HG03280 (cell line): ENCODE data around the gene NKX3-2.
A peak's percentile ranks its signal among the peaks of the same experiment; 100 is the strongest.
"Not testable (repeated sequence)": the region's sequence is repeated elsewhere in the genome, so short reads cannot be mapped to it uniquely, and the experiment has no call there.

Experiments used
- ATAC-seq: cut with Tn5 transposase; IDR thresholded peaks from one replicate; pipeline ENCODE4 v1.9.1; 2021; ENCODE audit warnings: mild to moderate bottlenecking, moderate library complexity; ENCODE audit not compliant: unreplicated experiment

The NKX3-2 gene

DNA sequence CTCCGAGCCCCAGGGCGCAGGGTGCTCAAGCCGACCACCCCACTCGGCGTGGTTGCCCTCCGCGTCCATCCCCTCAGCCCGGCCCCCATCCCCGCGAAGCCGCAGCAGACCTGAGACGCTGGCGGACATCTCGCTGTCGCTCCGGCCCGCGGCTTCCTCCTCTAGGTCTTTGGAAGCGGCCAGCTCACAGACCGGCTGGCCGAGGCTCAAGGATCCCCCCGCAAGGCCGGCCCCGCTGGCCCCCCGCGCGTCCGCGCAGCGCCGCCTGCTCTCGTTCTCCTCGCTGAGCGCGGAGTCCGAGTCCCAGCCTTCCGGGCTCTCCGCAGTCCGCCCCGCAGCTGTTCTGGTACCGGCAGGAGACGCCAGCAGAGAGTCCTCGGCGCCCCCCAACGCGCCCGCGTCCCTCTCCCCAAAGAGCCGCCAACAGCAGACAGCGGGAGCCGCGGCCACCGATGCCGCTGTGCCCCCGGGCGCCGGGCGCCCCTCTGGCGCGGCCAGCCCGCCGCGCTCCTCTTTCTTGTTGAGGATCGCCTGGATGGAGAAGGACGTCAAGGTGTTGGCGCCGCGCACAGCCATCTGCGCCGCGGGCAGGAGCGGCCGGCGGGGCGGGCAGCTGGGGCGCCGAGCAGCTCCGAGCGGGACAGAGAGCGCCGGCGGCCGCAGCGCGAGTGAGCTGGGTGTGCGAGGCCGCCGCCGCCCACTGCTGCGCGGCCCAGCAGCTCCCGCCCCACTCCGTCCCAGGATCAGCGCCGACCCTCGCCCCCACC, at the start of gene NKX3-2:
TSS of gene NKX3-2 (minus strand) at position 670 of the 767 bp plus-strand sequence. CDS start at position 576, 94 bp downstream.
- no peak for ATAC-seq

DNA sequence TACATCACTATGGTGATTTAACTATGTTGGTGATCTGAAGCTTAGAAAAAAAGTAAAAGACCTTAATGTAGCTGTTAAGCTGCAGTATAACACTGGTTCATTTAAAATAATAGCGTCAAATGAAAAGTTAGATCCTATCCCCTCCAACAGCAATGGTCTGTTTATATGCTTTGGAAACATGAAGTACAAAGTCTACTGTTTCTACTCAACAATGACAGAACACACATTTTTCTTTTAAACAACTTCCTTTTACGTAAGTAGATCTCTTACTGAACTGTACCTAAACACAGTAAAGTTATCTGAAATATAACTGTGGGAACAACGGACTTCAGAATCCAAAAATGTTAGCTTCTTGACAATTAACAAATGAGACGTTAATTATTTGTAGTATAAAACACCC, 47.9 kb upstream of the NKX3-2 start:
- ATAC-seq, result no peak

DNA sequence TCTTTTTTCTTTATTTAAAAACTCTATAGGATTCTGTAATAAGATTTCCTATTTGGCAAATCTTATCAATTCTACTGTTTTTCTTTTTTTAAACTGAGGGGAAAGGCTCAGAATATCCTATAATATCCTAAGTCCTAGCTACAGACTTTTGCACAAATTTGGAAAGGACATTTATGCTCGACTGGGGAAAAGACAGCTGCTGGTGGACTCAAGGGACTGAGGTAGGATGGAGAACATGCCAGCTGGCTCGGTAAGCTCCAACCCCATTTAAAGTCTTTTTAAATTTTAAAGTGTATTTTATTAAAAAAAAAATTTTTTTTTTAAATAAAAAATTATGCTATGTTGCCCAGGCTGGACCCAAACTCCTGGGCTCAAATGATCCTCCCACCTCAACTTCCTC, 46.5 kb upstream of the NKX3-2 start:
- ATAC-seq, result no peak

DNA sequence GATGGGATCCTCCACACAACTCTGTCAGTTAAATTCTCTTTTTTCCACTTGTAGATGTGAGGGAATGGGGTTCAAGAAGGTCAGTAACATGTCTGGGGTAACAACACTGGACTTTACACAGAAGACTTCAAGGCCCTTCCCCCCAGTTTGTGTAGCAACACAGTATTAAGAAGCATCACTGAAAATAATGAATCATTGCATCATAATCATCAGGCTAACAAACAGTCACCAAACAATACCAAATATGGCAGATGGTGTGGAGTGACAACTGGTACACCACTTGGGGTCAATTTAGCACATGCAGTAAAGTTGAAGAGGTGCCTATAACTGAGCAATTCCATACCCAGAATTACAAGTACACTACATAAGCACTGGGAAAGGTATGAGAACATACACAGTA, 44.6 kb upstream of the NKX3-2 start:
- no peak for ATAC-seq

DNA sequence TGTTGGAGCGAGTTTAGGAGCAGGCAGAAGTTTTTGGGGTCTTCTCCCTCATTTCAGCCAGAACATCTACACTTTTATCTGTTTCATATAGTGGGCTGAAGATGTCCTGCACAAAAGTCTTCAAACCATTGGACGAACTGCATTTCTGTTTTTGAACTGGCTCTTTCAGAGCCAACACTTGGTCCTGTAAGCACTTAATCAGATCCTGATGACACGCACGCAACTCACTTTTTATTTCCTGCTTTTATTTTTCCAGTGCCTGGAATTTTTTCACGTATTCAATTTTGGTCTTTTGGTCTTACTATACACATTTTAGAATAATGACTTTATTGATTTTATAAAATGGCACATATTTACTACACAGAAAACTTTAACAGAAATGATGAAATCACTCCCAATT, 40.2 kb upstream of the NKX3-2 start:
- no peak for ATAC-seq

DNA sequence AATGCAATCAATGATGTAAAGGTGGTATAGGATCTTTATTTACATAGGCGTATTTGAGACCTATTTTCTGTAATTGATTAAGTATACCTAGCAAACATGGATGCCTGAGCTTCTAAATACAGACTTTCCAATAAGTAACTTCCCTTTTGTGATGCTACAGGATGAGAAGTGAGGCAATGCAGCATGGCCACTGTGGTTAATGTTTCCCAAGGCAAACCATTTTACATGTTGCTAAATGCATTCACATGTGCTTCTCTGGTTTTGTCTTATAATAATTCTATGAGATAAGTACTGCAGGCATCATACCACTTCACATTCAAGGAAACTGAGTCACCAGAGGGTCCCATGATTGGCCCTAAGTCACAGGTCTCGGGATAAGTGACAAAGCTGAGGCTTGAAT, 35.7 kb upstream of the NKX3-2 start:
- no peak for ATAC-seq

DNA sequence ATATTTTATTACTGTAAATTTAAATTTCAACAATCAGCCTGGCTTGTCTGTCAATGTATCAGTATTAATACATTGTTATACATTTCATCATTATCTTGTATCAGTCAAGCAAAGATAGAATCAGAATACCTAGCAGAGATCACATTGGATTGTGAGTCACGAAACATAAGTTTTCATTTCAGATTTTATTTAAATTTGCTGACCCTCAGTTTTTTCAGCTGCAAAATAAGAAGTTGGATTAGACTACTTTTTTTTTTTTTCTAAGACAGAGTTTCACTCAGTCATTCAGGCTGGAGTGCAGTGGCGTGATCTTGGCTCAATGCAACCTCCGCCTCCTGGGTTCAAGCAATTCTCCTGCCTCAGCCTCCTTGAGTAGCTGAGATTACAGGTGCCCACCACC, 33.4 kb upstream of the NKX3-2 start:
- no peak for ATAC-seq

DNA sequence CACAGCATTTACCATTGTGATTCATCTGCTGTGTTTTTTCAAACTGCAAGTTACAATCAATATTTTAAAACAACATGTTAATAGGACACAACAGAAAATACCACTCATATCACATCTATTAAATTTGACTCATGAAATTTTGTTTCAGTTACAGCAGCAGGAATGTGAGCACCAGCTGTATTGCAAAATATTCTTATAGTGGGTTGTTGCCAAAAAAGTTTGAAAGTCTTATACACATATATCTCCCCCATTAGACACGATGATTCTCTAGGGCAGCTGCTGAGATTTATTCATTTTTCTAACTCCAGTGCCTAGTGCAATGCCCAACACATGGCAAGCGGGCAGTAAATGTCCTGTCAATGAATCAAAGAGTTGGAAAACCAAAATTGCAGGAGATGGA, 26.6 kb upstream of the NKX3-2 start:
- ATAC-seq, result no peak

DNA sequence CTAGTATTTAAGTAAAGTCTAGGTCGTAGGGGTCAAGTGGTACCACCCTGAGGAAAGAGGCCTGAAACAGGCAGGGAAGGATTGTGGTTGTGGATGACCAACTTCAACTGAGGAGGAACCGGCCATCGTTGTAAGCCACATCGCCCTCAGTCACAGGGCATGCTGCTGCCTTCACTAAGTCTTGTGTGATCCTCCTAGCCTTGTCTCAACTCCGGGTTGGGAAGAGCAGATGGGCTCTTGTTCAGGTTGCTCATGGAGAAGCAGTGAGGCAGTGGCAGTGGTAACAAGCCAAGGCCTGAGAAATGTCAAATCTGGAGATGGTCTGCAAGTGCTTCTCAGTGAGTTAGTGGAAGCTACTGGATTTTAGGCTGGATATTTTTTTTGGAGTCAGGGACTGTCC, 22.8 kb upstream of the NKX3-2 start:
- ATAC-seq, result no peak

DNA sequence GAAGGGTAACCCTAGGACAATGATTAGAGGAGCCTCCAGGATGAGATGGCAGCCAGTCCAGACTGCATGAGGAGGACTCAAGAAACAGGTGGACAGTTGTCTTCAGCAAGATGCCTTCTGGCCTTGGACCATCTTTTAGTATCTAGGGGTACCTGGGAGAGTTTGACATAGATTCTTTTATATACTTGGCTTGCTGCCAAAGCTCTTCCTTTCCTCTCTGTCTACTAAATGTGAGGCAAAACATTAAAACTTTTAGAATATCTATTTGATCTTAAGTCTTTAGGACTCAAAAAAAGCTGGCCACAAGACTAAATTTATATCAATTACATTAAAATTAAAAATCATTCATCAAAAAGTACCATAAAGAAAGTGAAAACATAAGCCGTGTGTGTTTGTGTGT, 18.6 kb upstream of the NKX3-2 start:
- ATAC-seq, result no peak

DNA sequence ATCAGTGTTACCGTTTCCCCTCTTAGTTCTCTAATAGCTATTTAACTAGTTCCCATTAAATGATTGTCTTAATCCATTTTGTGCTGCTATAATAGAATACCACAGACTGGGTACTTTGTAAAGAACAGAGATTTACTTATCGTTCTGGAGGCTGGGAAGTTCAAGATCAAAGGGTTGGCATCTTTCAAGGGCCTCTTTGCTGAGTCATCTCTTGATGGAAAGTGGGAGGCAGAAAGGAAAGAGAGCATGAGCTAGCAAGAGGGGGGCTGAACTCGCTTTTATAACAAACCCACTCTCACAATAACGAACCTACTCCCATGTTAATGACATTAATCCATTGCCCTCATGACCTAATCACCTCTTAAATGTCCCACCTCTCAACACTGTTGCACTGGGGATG, 17.4 kb upstream of the NKX3-2 start:
- no peak for ATAC-seq

DNA sequence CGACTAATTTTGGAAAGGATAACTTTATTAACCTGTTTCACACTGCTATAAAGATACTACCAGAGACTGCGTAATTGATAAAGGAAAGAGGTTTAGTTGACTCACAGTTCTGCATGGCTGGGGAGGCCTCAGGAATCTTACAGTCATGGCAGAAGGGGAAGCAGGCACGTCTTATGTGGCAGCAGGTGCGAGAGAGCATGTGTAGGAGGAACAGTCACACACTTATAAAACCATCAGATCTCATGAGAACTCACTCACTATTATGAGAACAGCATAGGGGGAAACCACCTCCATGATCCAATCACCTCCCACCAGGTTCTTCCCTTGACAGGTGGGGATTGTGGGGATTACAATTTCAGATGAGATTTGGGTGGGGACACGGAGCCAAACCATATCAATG, 15.8 kb upstream of the NKX3-2 start:
- not testable (repeated sequence) for ATAC-seq

DNA sequence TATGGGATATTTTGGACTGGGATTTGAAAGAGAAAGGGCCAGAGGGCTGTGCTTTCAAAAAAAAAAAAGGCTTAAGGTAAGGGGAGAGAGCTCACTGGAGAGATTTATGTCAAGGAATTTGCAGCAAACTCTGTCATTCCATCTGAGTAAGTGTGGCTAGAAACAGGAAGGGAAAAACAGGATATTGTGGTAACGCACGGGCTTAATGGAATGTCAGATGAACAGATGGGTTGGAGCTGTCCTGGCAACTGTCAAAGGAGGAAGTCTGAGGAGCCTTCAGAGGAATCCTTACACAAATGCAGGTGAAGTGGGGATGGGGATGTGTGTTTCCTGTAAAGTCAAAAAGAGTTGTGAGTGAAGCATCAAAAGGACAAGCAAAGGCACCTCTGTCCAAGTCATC, 15.1 kb upstream of the NKX3-2 start:
- ATAC-seq, result no peak

DNA sequence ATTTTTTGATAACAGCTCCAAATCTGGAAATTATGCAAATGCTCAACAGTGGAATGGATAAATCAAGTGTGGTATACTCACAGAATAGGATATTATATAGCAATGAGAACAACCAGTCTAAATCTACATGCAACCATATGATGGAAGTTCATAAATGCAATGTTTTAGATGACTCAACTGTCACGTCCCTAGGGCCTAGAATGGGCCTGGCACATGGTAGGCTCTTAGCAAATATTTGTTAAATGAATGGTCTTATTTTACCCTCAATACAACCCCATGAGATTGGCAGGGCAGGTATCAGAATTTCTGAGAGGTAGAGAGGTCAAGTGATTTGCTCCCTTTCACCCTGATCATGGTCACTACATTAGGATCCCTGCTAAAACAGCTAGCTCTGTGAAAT, 14.6 kb upstream of the NKX3-2 start:
- ATAC-seq, result no peak

DNA sequence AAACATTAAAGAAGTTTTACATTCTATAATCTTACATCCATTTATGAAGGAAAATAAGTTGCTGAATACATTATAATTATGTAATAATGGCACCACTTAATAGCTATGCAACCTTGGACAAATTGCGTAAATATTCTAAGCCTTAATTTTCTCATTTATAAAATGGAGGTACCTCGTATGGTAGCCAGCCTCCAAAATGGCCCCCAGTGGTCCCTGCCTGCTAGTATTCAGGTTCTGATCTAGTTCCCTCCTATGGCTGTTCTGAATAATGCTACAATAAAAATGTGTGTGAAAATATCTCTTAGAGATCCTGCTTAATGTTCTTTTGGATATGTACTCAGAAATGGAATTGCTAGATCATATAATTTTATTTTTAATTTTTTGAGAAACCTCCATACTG, 11.0 kb upstream of the NKX3-2 start:
- no peak for ATAC-seq

DNA sequence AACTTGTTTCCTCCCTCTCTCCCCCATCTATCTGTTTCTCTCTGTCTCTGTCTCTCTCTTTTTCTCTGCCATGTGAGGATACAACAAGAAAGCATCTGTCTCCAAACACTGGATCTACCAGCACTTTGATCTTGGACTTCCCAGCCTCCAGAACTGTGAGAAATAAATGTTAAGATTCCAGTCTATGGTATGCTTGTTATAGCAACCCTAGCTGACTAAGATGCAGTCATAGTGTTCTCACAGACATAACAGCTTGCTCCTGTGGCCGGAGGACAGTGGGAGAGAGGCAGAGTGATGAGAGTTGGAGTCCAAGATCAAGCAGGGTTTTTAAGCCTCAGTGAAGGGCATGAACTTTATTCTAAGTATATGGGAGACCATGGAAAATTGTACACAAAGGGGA, 8.8 kb upstream of the NKX3-2 start:
- ATAC-seq, result no peak

DNA sequence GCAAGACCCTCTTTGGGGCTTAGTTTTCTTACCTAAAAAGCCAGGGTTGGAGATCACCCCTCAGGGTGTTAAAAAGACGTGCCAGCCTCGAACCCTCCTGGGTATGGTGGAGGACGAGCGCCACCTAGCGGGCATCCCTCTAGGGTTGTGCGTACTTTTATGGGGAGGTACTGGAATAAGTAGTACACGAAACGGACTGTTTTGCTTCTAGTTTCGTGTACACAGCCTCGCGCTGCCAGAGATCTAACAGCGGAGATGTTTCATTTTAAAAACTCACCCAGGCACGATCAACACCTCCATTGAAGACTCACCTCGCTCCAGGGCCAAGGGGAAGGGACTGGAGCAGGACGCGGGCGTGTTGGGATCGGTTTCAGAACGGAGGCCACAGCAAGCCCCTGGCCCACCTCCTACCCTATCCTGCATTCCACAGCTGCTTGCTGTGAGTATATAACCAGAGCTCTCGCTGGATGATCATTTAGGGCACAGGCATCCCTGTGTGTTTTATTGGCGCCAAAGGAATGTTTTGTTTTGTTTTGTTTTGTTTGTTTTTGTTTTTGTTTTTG, 4.8 kb upstream of the NKX3-2 start:
- peak; percentile 65 for ATAC-seq

DNA sequence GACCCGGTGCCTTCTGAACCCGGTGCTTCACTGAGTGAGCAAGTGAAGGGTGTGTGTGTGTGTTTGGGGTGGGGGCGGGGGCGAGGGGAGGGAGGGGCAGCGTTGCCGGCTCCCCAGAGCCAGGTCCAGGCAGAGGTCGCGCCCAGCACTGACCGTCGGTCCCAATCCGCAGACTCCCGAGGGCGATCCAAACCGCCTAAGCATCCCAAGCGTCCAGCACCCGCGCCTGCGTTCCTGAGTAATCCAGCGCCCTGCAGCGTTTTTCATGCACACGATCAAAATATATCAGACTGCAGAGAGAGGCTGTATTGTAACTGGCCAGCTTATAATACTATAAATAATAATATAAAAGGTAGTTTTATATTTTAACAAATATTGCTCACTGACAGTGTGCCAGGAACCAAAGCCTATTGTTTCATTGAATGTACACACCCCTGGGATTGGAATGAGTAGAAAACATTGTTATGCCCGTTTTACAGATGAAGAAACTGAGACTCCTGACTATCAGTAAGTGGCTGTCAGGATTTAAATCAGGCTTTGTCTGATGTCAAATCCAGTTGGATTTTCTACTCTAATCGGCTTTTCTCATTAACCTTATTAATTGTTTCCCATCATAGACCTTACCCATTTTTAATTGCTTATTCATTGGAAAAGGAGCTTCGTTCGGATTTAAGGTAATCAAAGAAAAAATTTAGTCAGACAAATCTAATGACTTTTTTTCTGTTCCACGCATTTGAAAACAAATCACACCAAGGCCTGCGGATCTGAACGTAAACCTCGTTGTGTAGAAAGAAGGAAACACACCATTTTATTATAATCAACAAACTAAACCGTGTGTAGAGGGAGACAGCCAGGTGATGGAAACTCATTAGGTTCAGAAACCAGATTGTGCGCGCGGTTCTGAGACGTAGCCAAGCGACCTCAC, 4.0 kb upstream of the NKX3-2 start:
- no peak for ATAC-seq

DNA sequence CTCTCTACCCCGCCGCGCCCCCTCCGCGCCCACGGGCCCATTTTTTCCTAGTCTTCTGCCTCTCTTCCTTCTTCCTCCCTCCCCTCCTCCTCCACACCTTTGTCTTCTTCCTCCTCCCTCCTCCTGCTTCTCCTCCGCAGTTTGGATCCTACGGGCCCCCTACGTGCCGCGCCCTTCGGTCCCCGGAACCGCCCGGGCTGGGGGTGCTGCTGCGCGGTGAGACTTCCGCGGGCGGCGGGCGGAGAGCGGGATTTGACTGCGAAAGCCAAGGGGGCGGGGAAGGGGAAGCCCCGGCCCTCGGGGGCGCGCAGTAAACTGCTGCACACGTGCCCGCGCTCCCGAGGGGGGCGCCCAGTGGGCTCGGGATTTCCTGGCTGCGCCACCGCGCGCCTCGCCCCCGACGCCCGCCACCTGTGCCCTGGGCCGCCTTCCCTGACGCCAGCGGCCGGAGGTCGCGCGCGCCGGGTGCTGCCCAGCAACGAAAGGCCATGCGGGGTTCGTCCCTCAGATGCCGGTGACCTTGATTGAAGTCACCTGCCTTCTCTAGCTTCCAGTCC, 3.3 kb upstream of the NKX3-2 start:
- ATAC-seq, result no peak

DNA sequence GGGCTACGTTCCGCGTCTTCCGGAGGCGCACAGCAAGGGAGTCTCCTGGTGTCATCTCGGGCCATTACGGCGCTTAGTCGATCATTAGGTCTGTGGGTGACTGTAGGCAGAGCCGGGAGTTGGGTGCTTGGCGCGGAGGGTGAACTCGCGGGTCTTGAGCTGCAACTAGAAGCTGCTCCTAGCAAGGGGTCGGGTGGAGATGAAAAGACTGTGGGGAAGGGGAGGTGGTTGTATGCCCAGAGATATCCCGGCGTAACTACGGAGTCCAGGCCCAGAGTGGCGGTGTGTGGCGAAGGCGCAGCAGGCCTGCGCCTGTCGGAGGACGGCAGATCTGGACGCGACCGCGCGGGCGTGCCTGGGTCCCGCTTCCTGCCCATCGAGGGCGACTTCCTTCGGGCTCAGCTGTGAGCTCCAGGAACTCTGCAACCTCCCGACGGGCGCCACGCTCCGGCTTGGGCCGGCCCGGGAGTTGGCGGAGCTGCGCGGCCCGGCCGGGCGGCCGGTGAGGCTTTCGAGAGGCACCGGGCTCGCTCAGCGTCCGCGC, 2.7 kb upstream of the NKX3-2 start:
- ATAC-seq, result no peak
